Measurements from ENCODE around the gene FBXL13. TPM values are rescaled to one million over a fixed set of nuclear protein-coding genes. Genes with fewer than 3 reads are reported as not detected.
"Not testable (repeated sequence)": the region's sequence is repeated elsewhere in the genome, so short reads cannot be mapped to it uniquely, and the experiment has no call there.

Gene FBXL13
- total RNA-seq, 2 donors from 2014 or later, result 1.7 to 3.2 TPM

GRCh38 chr7:102917436-102918353 is 156.9 kb downstream of the FBXL13 start:
- DNase-seq (ENCODE audit: low spot score), result no peak
- intact Hi-C loops (cut with DNase I), result no loop called here

- intact Hi-C loops (cut with DNase I), result no loop called here
- no peak for DNase-seq (ENCODE audit: low spot score)
Measured at GRCh38 chr7:102916881-102917280, 157.7 kb downstream of the FBXL13 start.

- no peak for DNase-seq (ENCODE audit: low spot score)
- intact Hi-C loops (cut with DNase I), result no loop called here
Measured at GRCh38 chr7:102916426-102916825, 158.2 kb downstream of the FBXL13 start.

- DNase-seq (ENCODE audit: low spot score), result peak; percentile 88
Measured at GRCh38 chr7:102914585-102914984, 160.0 kb downstream of the FBXL13 start.

GRCh38 chr7:102913826-102914225 is 160.8 kb downstream of the FBXL13 start:
- no peak for DNase-seq (ENCODE audit: low spot score)
- intact Hi-C loops (cut with DNase I), result no loop called here

More at GRCh38 chr7:102914585-102914984, 160.0 kb downstream of the FBXL13 start:
- intact Hi-C loops (cut with DNase I), result no loop called here

GRCh38 chr7:102912742-102913141 is 161.9 kb downstream of the FBXL13 start, which contains the start of gene LRRC17:
LRRC17 (plus strand) TSS chr7:102913000; CDS start chr7:102933914, 20,914 bp downstream.
- no peak for DNase-seq (ENCODE audit: low spot score)
- intact Hi-C loops (cut with DNase I), result no loop called here

GRCh38 chr7:102908676-102909075 is 165.9 kb downstream of the FBXL13 start:
- no peak for DNase-seq (ENCODE audit: low spot score)
- intact Hi-C loops (cut with DNase I), result no loop called here

GRCh38 chr7:102903576-102903975 is 171.0 kb downstream of the FBXL13 start:
- intact Hi-C loops (cut with DNase I); DNase-seq (ENCODE audit: low spot score): not testable (repeated sequence)

GRCh38 chr7:102902052-102902451 is 172.5 kb downstream of the FBXL13 start:
- DNase-seq (ENCODE audit: low spot score); intact Hi-C loops (cut with DNase I): not testable (repeated sequence)

- intact Hi-C loops (cut with DNase I), result no loop called here
- no peak for DNase-seq (ENCODE audit: low spot score)
Measured at GRCh38 chr7:102898532-102898859, 176.1 kb downstream of the FBXL13 start.

- intact Hi-C loops (cut with DNase I), result no loop called here
- no peak for DNase-seq (ENCODE audit: low spot score)
Measured at GRCh38 chr7:102897856-102898531, 176.6 kb downstream of the FBXL13 start.

- intact Hi-C loops (cut with DNase I), result no loop called here
- DNase-seq (ENCODE audit: low spot score), result no peak
Measured at GRCh38 chr7:102897211-102897631, 177.4 kb downstream of the FBXL13 start.

- intact Hi-C loops (cut with DNase I), result no loop called here
- DNase-seq (ENCODE audit: low spot score), result no peak
Measured at GRCh38 chr7:102896585-102896984, 178.0 kb downstream of the FBXL13 start.

- intact Hi-C loops (cut with DNase I), result no loop called here
- DNase-seq (ENCODE audit: low spot score), result no peak
Measured at GRCh38 chr7:102895602-102896001, 179.0 kb downstream of the FBXL13 start.

- DNase-seq (ENCODE audit: low spot score), result no peak
- intact Hi-C loops (cut with DNase I), result no loop called here
Measured at GRCh38 chr7:102892631-102893278, 181.8 kb downstream of the FBXL13 start.

- intact Hi-C loops (cut with DNase I), result no loop called here
- DNase-seq (ENCODE audit: low spot score), result no peak
Measured at GRCh38 chr7:102891693-102892261, 182.8 kb downstream of the FBXL13 start.

GRCh38 chr7:102890971-102891692 is 183.5 kb downstream of the FBXL13 start:
- intact Hi-C loops (cut with DNase I), result no loop called here
- DNase-seq (ENCODE audit: low spot score), result no peak

GRCh38 chr7:102890292-102890970 is 184.2 kb downstream of the FBXL13 start:
- intact Hi-C loops (cut with DNase I), result no loop called here

More at GRCh38 chr7:102890292-102890970, 184.2 kb downstream of the FBXL13 start:
- no peak for DNase-seq (ENCODE audit: low spot score)

All from posterior vena cava (tissue), 2 donors.